Measurements from ENCODE around the gene TNIK.
"Not testable (repeated sequence)": the region's sequence is repeated elsewhere in the genome, so short reads cannot be mapped to it uniquely, and the experiment has no call there.

Gene TNIK

GRCh38 chr3:171155122-171155700 is 305.0 kb downstream of the TNIK start:
- DNase-seq = no peak

GRCh38 chr3:171150945-171151344 is 309.3 kb downstream of the TNIK start:
- no peak for DNase-seq

GRCh38 chr3:171149526-171150116 is 310.6 kb downstream of the TNIK start:
- DNase-seq = no peak

- DNase-seq = no peak
Measured at GRCh38 chr3:171145798-171146197, 314.4 kb downstream of the TNIK start.

GRCh38 chr3:171142985-171143384 is 317.2 kb downstream of the TNIK start:
- no peak for DNase-seq

GRCh38 chr3:171140246-171140645 is 320.0 kb downstream of the TNIK start:
- no peak for DNase-seq

GRCh38 chr3:171138027-171138426 is 322.2 kb downstream of the TNIK start:
- no peak for DNase-seq

- DNase-seq = no peak
Measured at GRCh38 chr3:171135549-171135948, 324.7 kb downstream of the TNIK start.

- no peak for DNase-seq
Measured at GRCh38 chr3:171133796-171134569, 326.2 kb downstream of the TNIK start.

GRCh38 chr3:171133337-171133736 is 326.9 kb downstream of the TNIK start:
- DNase-seq = no peak

- no peak for DNase-seq
Measured at GRCh38 chr3:171132873-171133272, 327.3 kb downstream of the TNIK start.

- DNase-seq = no peak
Measured at GRCh38 chr3:171129827-171130226, 330.4 kb downstream of the TNIK start.

GRCh38 chr3:171127611-171128010 is 332.6 kb downstream of the TNIK start:
- DNase-seq = no peak

GRCh38 chr3:171126478-171127209 is 333.6 kb downstream of the TNIK start:
- no peak for DNase-seq

- DNase-seq = no peak
Measured at GRCh38 chr3:171125010-171125409, 335.2 kb downstream of the TNIK start.

GRCh38 chr3:171123915-171124314 is 336.3 kb downstream of the TNIK start:
- DNase-seq = no peak

GRCh38 chr3:171122861-171123260 is 337.3 kb downstream of the TNIK start:
- DNase-seq = no peak

GRCh38 chr3:171122240-171122639 is 338.0 kb downstream of the TNIK start:
- no peak for DNase-seq

GRCh38 chr3:171121801-171122200 is 338.4 kb downstream of the TNIK start:
- no peak for DNase-seq

- DNase-seq = not testable (repeated sequence)
Measured at GRCh38 chr3:171119402-171119801, 340.8 kb downstream of the TNIK start.

- DNase-seq = not testable (repeated sequence)
Measured at GRCh38 chr3:171118993-171119392, 341.2 kb downstream of the TNIK start.

GRCh38 chr3:171116824-171117395 is 343.3 kb downstream of the TNIK start:
- DNase-seq = no peak

GRCh38 chr3:171116365-171116764 is 343.8 kb downstream of the TNIK start:
- no peak for DNase-seq

Measured in stimulated activated CD4-positive, alpha-beta T cell treated with anti-CD3 and anti-CD28 coated beads, Interleukin-4, amount 100 ng/mL, for 4 hours (primary cell).